GM18511 (cell line): Measurements from ENCODE around the gene FNBP1L.

Experiments
- ATAC-seq: cut with Tn5 transposase; IDR thresholded peaks from one replicate; pipeline ENCODE4 v1.9.1; 2021; ENCODE audit warnings: mild to moderate bottlenecking, moderate library complexity; ENCODE audit not compliant: unreplicated experiment

Gene FNBP1L

GRCh38 chr1:93483606-93484005 is 35.7 kb downstream of the FNBP1L start:
- no peak for ATAC-seq

- ATAC-seq: no peak
These were observed 40.3 kb downstream of the FNBP1L start for GRCh38 chr1:93488207-93488606.

- ATAC-seq: no peak
These were observed 41.8 kb downstream of the FNBP1L start for GRCh38 chr1:93489756-93490155.

GRCh38 chr1:93490357-93490756 is 42.4 kb downstream of the FNBP1L start:
- ATAC-seq: no peak

- no peak for ATAC-seq
These were observed 48.0 kb downstream of the FNBP1L start for GRCh38 chr1:93495911-93496310.

- ATAC-seq: no peak
These were observed 48.6 kb downstream of the FNBP1L start for GRCh38 chr1:93496520-93496919.

- ATAC-seq: no peak
These were observed 51.2 kb downstream of the FNBP1L start for GRCh38 chr1:93499075-93499474.

GRCh38 chr1:93499533-93499932 is 51.6 kb downstream of the FNBP1L start:
- no peak for ATAC-seq

- no peak for ATAC-seq
These were observed 52.4 kb downstream of the FNBP1L start for GRCh38 chr1:93500275-93500674.

- no peak for ATAC-seq
These were observed 53.5 kb downstream of the FNBP1L start for GRCh38 chr1:93501399-93501798.

- no peak for ATAC-seq
These were observed 54.0 kb downstream of the FNBP1L start for GRCh38 chr1:93501829-93502369.

GRCh38 chr1:93502571-93502970 is 54.7 kb downstream of the FNBP1L start:
- ATAC-seq: no peak

GRCh38 chr1:93503163-93503562 is 55.2 kb downstream of the FNBP1L start:
- ATAC-seq: no peak

- ATAC-seq: no peak
These were observed 55.9 kb downstream of the FNBP1L start for GRCh38 chr1:93503816-93504215.

GRCh38 chr1:93504247-93505033 is 56.5 kb downstream of the FNBP1L start:
- ATAC-seq: no peak

GRCh38 chr1:93506126-93506525 is 58.2 kb downstream of the FNBP1L start:
- ATAC-seq: no peak

GRCh38 chr1:93516164-93516563 is 68.2 kb downstream of the FNBP1L start:
- no peak for ATAC-seq

GRCh38 chr1:93518516-93518915 is 70.6 kb downstream of the FNBP1L start:
- ATAC-seq: no peak

- no peak for ATAC-seq
These were observed 71.4 kb downstream of the FNBP1L start for GRCh38 chr1:93519199-93519829.

GRCh38 chr1:93521618-93522017 is 73.7 kb downstream of the FNBP1L start:
- ATAC-seq: no peak

- no peak for ATAC-seq
These were observed 74.8 kb downstream of the FNBP1L start for GRCh38 chr1:93522721-93523120.

- no peak for ATAC-seq
These were observed 77.5 kb downstream of the FNBP1L start for GRCh38 chr1:93525431-93525830.
